K562 (cell line): ENCODE data around the gene RPL22. TPM values are rescaled to one million over a fixed set of nuclear protein-coding genes. Genes with fewer than 3 reads are reported as not detected.

Experiments used
- CBFA2T3 ChIP-seq: fragments of 450-650 bp; IDR thresholded peaks from 2 replicates; pipeline ENCODE4 v1.6.1; 2017
- CHD2 ChIP-seq: IDR thresholded peaks from 2 replicates; pipeline ENCODE4 v1.6.1; 2011; ENCODE audit warnings: low read depth, low read length
- DMBX1 ChIP-seq: fragments of 250-450 bp; sonication (Bioruptor Pico); IDR thresholded peaks from 2 replicates; pipeline ENCODE4 v1.8.0; 2022; ENCODE audit warnings: inconsistent platforms, mild to moderate bottlenecking, moderate library complexity, borderline replicate concordance
- ETV6 ChIP-seq, 3 experiments: fragments of 150-350 bp in 1 of 3; sonication (generic) in 1 of 3; formaldehyde crosslinking in 1 of 3; IDR thresholded peaks; 2 replicates each; pipeline versions ENCODE4 v1.6.1 to v1.8.0; 2014 to 2022; ENCODE audit warnings: borderline replicate concordance in 2 of 3, low read depth in 2 of 3, antibody characterized with exemption in 1 of 3, low read length in 1 of 3, mild to moderate bottlenecking in 1 of 3, missing genetic modification reagents in 1 of 3
- FOS ChIP-seq: IDR thresholded peaks from 3 replicates; pipeline ENCODE4 v1.6.1; 2011; ENCODE audit not compliant: insufficient read length; ENCODE audit errors: extremely low read depth
- IFI16 ChIP-seq: fragments of 250-450 bp; sonication (Bioruptor Pico); IDR thresholded peaks from 2 replicates; pipeline ENCODE4 v2.1.2; 2022; ENCODE audit warnings: mild to moderate bottlenecking, inconsistent platforms
- JUN ChIP-seq, 2 experiments: sonication (generic) in 1 of 2; formaldehyde crosslinking in 1 of 2; IDR thresholded peaks; 2 replicates each; pipeline versions ENCODE4 v1.6.1 to v1.8.0; 2012 to 2022; ENCODE audit warnings: borderline replicate concordance in 2 of 2, mild to moderate bottlenecking in 2 of 2, improper control_type of control experiment in 1 of 2, low read depth in 1 of 2, low read length in 1 of 2, missing genetic modification reagents in 1 of 2
- NR2C2 ChIP-seq, 2 experiments: fragments of 200-800 bp in 1 of 2; sonication (Bioruptor generic) in 1 of 2; sonication (generic) in 1 of 2; formaldehyde crosslinking in 1 of 2; IDR thresholded peaks; 2 replicates each; pipeline versions ENCODE4 v1.6.1 to v1.8.0; 2016 to 2022; ENCODE audit warnings: mild to moderate bottlenecking in 1 of 2, missing compliant biosample characterization in 1 of 2, missing genetic modification characterization in 1 of 2, missing genetic modification reagents in 1 of 2
- NR3C1 ChIP-seq: sonication (generic); formaldehyde crosslinking; IDR thresholded peaks from 2 replicates; pipeline ENCODE4 v1.8.1; 2022; ENCODE audit warnings: missing genetic modification reagents
- PREB ChIP-seq: sonication (generic); formaldehyde crosslinking; IDR thresholded peaks from 2 replicates; pipeline ENCODE4 v1.8.1; 2023; ENCODE audit warnings: mild to moderate bottlenecking, missing genetic modification reagents
- PTBP1 ChIP-seq: fragments of 200-400 bp; formaldehyde crosslinking; IDR thresholded peaks from 2 replicates; pipeline ENCODE4 v1.6.1; 2017; ENCODE audit warnings: low read depth, low read length
- SPI1 ChIP-seq: IDR thresholded peaks from 2 replicates; pipeline ENCODE4 v1.6.1; 2011; ENCODE audit warnings: low read depth, low read length, control low read depth, borderline replicate concordance
- TAL1 ChIP-seq: fragments of 450-650 bp; IDR thresholded peaks from 2 replicates; pipeline ENCODE4 v1.6.1; 2016; ENCODE audit warnings: mild to moderate bottlenecking
- TBL1XR1 ChIP-seq, 2 experiments: IDR thresholded peaks; 2 replicates each; pipeline ENCODE4 v1.6.1; 2012; ENCODE audit warnings: improper control_type of control experiment in 2 of 2, low read length in 2 of 2, mild to moderate bottlenecking in 1 of 2
- TCF3 ChIP-seq: sonication (generic); formaldehyde crosslinking; IDR thresholded peaks from 2 replicates; pipeline ENCODE4 v1.4.0; 2020; ENCODE audit warnings: mild to moderate bottlenecking, missing genetic modification reagents
- THAP7 ChIP-seq: fragments of 250-450 bp; sonication (Bioruptor Pico); IDR thresholded peaks from 2 replicates; pipeline ENCODE4 v1.5.0; 2021
- XRCC5 ChIP-seq: fragments of 200-400 bp; formaldehyde crosslinking; IDR thresholded peaks from 2 replicates; pipeline ENCODE4 v1.6.1; 2017; ENCODE audit warnings: low read depth, mild to moderate bottlenecking, low read length
- ZBTB5 ChIP-seq: fragments of 450-650 bp; IDR thresholded peaks from 2 replicates; pipeline ENCODE4 v1.6.1; 2017; ENCODE audit warnings: antibody characterized with exemption
- ZFP91 ChIP-seq: sonication (generic); formaldehyde crosslinking; IDR thresholded peaks from 2 replicates; pipeline ENCODE4 v1.8.0; 2022; ENCODE audit warnings: mild to moderate bottlenecking, missing genetic modification reagents
- ZNF165 ChIP-seq: fragments of 250-450 bp; sonication (Bioruptor Pico); IDR thresholded peaks from 2 replicates; pipeline ENCODE4 v1.4.0; 2020; ENCODE audit warnings: borderline replicate concordance
- ZNF551 ChIP-seq: fragments of 250-450 bp; sonication (Bioruptor Pico); IDR thresholded peaks from 2 replicates; pipeline ENCODE4 v1.5.0; 2021; ENCODE audit warnings: mild to moderate bottlenecking, moderate library complexity
- ZNF589 ChIP-seq: fragments of 200-800 bp; sonication (Bioruptor generic); IDR thresholded peaks from 2 replicates; pipeline ENCODE4 v1.6.1; 2016; ENCODE audit warnings: low read depth, missing genetic modification characterization, missing compliant biosample characterization
- polyA plus RNA-seq, 8 experiments: library from polyadenylated mRNA; depleted of rRNA in 4 of 8; stranded (reverse) in 5 of 8; unstranded in 3 of 8; fragments of >200 nt; fragmentation: Nextera tagmentation in 2 of 8; fragmentation: Illumina TruSeq in 1 of 8; extraction: Ambion mirVana in 2 of 8; extraction: Trizol in 1 of 8; gene quantifications; 2 replicates each; pipeline versions ENCODE4 v1.2.1 to v1.2.3, GENCODE V29; 2011 to 2014; ENCODE audit warnings: inconsistent platforms in 1 of 8, missing spikeins in 1 of 8
- total RNA-seq, 7 experiments: library from RNA; depleted of rRNA in 6 of 7; stranded (reverse); fragments of >200 nt in 6 of 7; fragmentation: Illumina TruSeq in 2 of 7; extraction: Trizol in 2 of 7; gene quantifications; 2 replicates each; pipeline versions ENCODE4 v1.2.1 to v1.2.3, GENCODE V29; 2011 to 2021; ENCODE audit warnings: low replicate concordance in 1 of 7

RPL22 gene
- total and polyA plus RNA-seq, 9 of the 15 experiments (the other 6 are each of a cell fraction or from before 2014, with no cell fraction given) = 467 to 1,165 (median 607) TPM

- no peak for TF ChIP-seq ZBTB5
- no peak for TF ChIP-seq PREB (CRISPR knock-in tag)
- TF ChIP-seq JUN (IDR thresholded peaks at IDR 0.05; ENCODE audit: borderline replicate concordance, low read depth, low read length) = no peak
- TF ChIP-seq JUN (CRISPR knock-in tag; IDR thresholded peaks at IDR 0.05; ENCODE audit: borderline replicate concordance) = peak; percentile 27; the same call in 1 of the 2 replicates
- no peak for TF ChIP-seq IFI16 (CRISPR knock-in tag)
- 0 out of 2 replicates have a peak, but pooled peaks have one; percentile 26 for TF ChIP-seq PTBP1
- no peak for TF ChIP-seq NR3C1 (CRISPR knock-in tag)
- TF ChIP-seq CHD2 = no peak
- no peak for TF ChIP-seq TAL1
- TF ChIP-seq CBFA2T3 = no peak
- no peak for TF ChIP-seq ZFP91 (CRISPR knock-in tag)
- TF ChIP-seq TBL1XR1 (IDR thresholded peaks at IDR 0.05; ENCODE audit: low read length in 2 of 2) = no peak
- TF ChIP-seq XRCC5 = no peak
- TF ChIP-seq SPI1 = 0 out of 2 replicates have a peak, but pooled peaks have one; percentile 7
- TF ChIP-seq ZNF551 (CRISPR knock-in tag) = no peak
- TF ChIP-seq NR2C2 (CRISPR knock-in tag; IDR thresholded peaks at IDR 0.05) = 0 out of 2 replicates have a peak, but pooled peaks have one; percentile 63
- no peak for TF ChIP-seq NR2C2 (tag; IDR thresholded peaks at IDR 0.05)
- no peak for TF ChIP-seq DMBX1 (CRISPR knock-in tag)
- TF ChIP-seq ZNF165 (CRISPR knock-in tag) = no peak
- no peak for TF ChIP-seq THAP7
- TF ChIP-seq FOS = no peak
- no peak for TF ChIP-seq ETV6 (IDR thresholded peaks at IDR 0.05; ENCODE audit: borderline replicate concordance in 1 of 2, low read depth in 2 of 2, low read length in 1 of 2)
- TF ChIP-seq ETV6 (CRISPR knock-in tag; IDR thresholded peaks at IDR 0.05; ENCODE audit: borderline replicate concordance) = no peak
- TF ChIP-seq ZNF589 (CRISPR knock-in tag) = no peak
- no peak for TF ChIP-seq TCF3
Observed at GRCh38 chr1:6234502-6235295, 35.3 kb upstream of the RPL22 start (continued).
